Measurements from ENCODE around the gene CCDC201. TPM values are rescaled to one million over a fixed set of nuclear protein-coding genes. Genes with fewer than 3 reads are reported as not detected.

CCDC201 gene
- total RNA-seq = not detected

- H3K27me3 ChIP-seq = peaks cover 2% of the 10 kb centered on the region
- H3K27ac ChIP-seq = no peak within 1 kb of the TSS
- H3K36me3 ChIP-seq = no peaks in the 10 kb centered on the region
- no peaks in the 10 kb centered on the region for H3K4me1 ChIP-seq
- WGBS, 2 donors (ENCODE audit: low coverage in 1 of 2) = 78 to 100% methylated on average over 1 to 3 of the region's 7 CpGs
- peaks cover 0 to 12% (median 0%) of the 10 kb centered on the region in 3 donors for H3K9me3 ChIP-seq
- TF ChIP-seq POLR2AphosphoS5 (IDR thresholded peaks at IDR 0.05) (no peak), CTCF (IDR thresholded peaks at IDR 0.05) (no peak), EP300 (IDR thresholded peaks at IDR 0.05) (no peak), POLR2A (IDR thresholded peaks at IDR 0.05) (no peak)
- H3K4me3 ChIP-seq = no peak within 1 kb of the TSS
- ATAC-seq = no peak
Observed at GRCh38 chr7:45873035-45873354, at the start of gene CCDC201. Gene CCDC201 (minus strand): TSS chr7:45873082. CDS start chr7:45873007, 75 bp downstream.

- Histone ChIP-seq H3K9me3 (no peaks in the 10 kb centered on the region), H3K4me3 (peak overlapping the region in 1 of 2 donors; percentile 51), H3K27me3 (peaks cover 60% of the 10 kb centered on the region), H3K36me3 (no peaks in the 10 kb centered on the region), H3K4me1 (peaks cover 3 to 68% (median 20%) of the 10 kb centered on the region in 3 donors), H3K27ac (peak overlapping the region in 1 of 4 donors; percentile 44)
- WGBS, 2 donors (ENCODE audit: low coverage in 1 of 2) = 15 to 30% methylated on average over 20 to 22 of the region's 36 CpGs
- no peak for ATAC-seq
- no peak for TF ChIP-seq POLR2AphosphoS5 (IDR thresholded peaks at IDR 0.05)
- peak; percentile 41 to 79 (median 70) for TF ChIP-seq CTCF (IDR thresholded peaks at IDR 0.05)
Observed at GRCh38 chr7:45921699-45922519, 49.0 kb upstream of the CCDC201 start.

- peak overlapping the region in 2 of 4 donors; percentile 4 to 44 for H3K27ac ChIP-seq
- peak overlapping the region; percentile 29 to 51 for H3K4me3 ChIP-seq
- no peaks in the 10 kb centered on the region for H3K36me3 ChIP-seq
- no peak for ATAC-seq
- H3K27me3 ChIP-seq = peaks cover 65% of the 10 kb centered on the region
- peaks cover 3 to 68% (median 20%) of the 10 kb centered on the region in 3 donors for H3K4me1 ChIP-seq
- TF ChIP-seq POLR2A (IDR thresholded peaks at IDR 0.05) (no peak), EP300 (IDR thresholded peaks at IDR 0.05) (no peak), POLR2AphosphoS5 (IDR thresholded peaks at IDR 0.05) (no peak), CTCF (IDR thresholded peaks at IDR 0.05) (no peak)
- no peaks in the 10 kb centered on the region for H3K9me3 ChIP-seq
- WGBS, 2 donors (ENCODE audit: low coverage in 1 of 2) = no CpG with 5 or more reads among the region's 31 CpGs
Observed at GRCh38 chr7:45921381-45921698, 48.5 kb upstream of the CCDC201 start.

- peaks cover 3 to 68% (median 20%) of the 10 kb centered on the region in 3 donors for H3K4me1 ChIP-seq
- no peaks in the 10 kb centered on the region for H3K36me3 ChIP-seq
- WGBS, 2 donors (ENCODE audit: low coverage in 1 of 2) = 0% methylated on average over 7 of the region's 111 CpGs; no CpG with 5 or more reads in 1 of the 2 donors
- peak; percentile 61 for ATAC-seq
- no peaks in the 10 kb centered on the region for H3K9me3 ChIP-seq
- H3K27me3 ChIP-seq = peaks cover 71% of the 10 kb centered on the region
- TF ChIP-seq POLR2AphosphoS5 (IDR thresholded peaks at IDR 0.05) = no peak
- TF ChIP-seq POLR2A (IDR thresholded peaks at IDR 0.05) = no peak
- no peak for TF ChIP-seq CTCF (IDR thresholded peaks at IDR 0.05)
- TF ChIP-seq EP300 (IDR thresholded peaks at IDR 0.05) = no peak
- H3K4me3 ChIP-seq = peak within 1 kb of the TSS; percentile 29 to 51
- H3K27ac ChIP-seq = peak within 1 kb of the TSS in 2 of 4 donors; percentile 4 to 44
Observed at GRCh38 chr7:45920502-45921380, 47.9 kb upstream of the CCDC201 start, which contains the start of gene IGFBP3. Gene IGFBP3 (minus strand): TSS chr7:45921272. CDS start chr7:45921140, 132 bp downstream.
